MCF 10A (cell line): ENCODE results near the gene AGBL3. TPM values are rescaled to one million over a fixed set of nuclear protein-coding genes. Genes with fewer than 3 reads are reported as not detected.
"Not testable (repeated sequence)": the region's sequence is repeated elsewhere in the genome, so short reads cannot be mapped to it uniquely, and the experiment has no call there.

ENCODE experiments used
- BruUV-seq: library from RNA; stranded (reverse); fragments of 400-500 nt; replicated peaks from 2 replicates; lab custom pipeline; 2021; lab: Mats Ljungman, UMichigan
- CTCF ChIA-PET: fragments of 300-600 bp; sonication (Branson Sonifier 250); formaldehyde crosslinking; extraction: SDS; loops from one replicate; lab custom pipeline; 2021; ENCODE audit warnings: antibody characterized with exemption, inconsistent platforms; lab: Yijun Ruan, JAX
- POLR2A ChIA-PET: fragments of 300-600, 350-650 bp; sonication (Branson Sonifier 250); formaldehyde crosslinking; extraction: SDS; loops from one replicate; lab custom pipeline; 2020; ENCODE audit warnings: antibody characterized with exemption, inconsistent platforms; lab: Yijun Ruan, JAX
- DNase-seq: peaks from one replicate; pipeline ENCODE4 v3.0.0-alpha.2; 2018; ENCODE audit not compliant: unreplicated experiment
- H3K27ac Mint-ChIP-seq: one replicate; pipeline ENCODE4 v1.8.0; 2022; ENCODE audit warnings: mild to moderate bottlenecking, low read depth, mixed read lengths; ENCODE audit not compliant: unreplicated experiment
- H3K27me3 Mint-ChIP-seq: one replicate; pipeline ENCODE4 v1.8.0; 2022; ENCODE audit warnings: mixed read lengths; ENCODE audit not compliant: insufficient read depth, unreplicated experiment
- H3K36me3 Mint-ChIP-seq: one replicate; pipeline ENCODE4 v1.8.0; 2022; ENCODE audit warnings: mild to moderate bottlenecking, moderate library complexity, mixed read lengths; ENCODE audit not compliant: insufficient read depth, unreplicated experiment
- H3K4me1 Mint-ChIP-seq: one replicate; pipeline ENCODE4 v1.8.0; 2022; ENCODE audit warnings: mixed read lengths; ENCODE audit not compliant: insufficient read depth, unreplicated experiment
- H3K4me3 Mint-ChIP-seq: one replicate; pipeline ENCODE4 v1.8.0; 2022; ENCODE audit warnings: mild to moderate bottlenecking, moderate library complexity, mixed read lengths; ENCODE audit not compliant: unreplicated experiment
- H3K9me3 Mint-ChIP-seq: one replicate; pipeline ENCODE4 v1.8.0; 2022; ENCODE audit warnings: mixed read lengths; ENCODE audit not compliant: unreplicated experiment
- intact Hi-C: fragments of 100-400 bp; cut with micrococcal nuclease; formaldehyde crosslinking; loops from 2 replicates; pipeline ENCODE4 v1.14.1; 2022
- total RNA-seq: library from RNA; stranded (reverse); gene quantifications from 2 replicates; pipeline ENCODE4 v1.2.3, GENCODE V29; 2022
- TF ChIP-seq, protein P1 (sequence below): fragments of 200-600 bp; IDR thresholded peaks from one replicate; pipeline ENCODE4 v1.8.0; 2022; ENCODE audit warnings: antibody characterized with exemption, mild to moderate bottlenecking; ENCODE audit not compliant: unreplicated experiment

The AGBL3 gene
- total RNA-seq, 1 experiment from 2014 or later: 1.8 TPM

- peaks cover 9% of the 10 kb centered on the region for H3K27me3 Mint-ChIP-seq
- CTCF ChIA-PET: no interaction called here
- no peak for DNase-seq
- TF ChIP-seq, protein P1, sequence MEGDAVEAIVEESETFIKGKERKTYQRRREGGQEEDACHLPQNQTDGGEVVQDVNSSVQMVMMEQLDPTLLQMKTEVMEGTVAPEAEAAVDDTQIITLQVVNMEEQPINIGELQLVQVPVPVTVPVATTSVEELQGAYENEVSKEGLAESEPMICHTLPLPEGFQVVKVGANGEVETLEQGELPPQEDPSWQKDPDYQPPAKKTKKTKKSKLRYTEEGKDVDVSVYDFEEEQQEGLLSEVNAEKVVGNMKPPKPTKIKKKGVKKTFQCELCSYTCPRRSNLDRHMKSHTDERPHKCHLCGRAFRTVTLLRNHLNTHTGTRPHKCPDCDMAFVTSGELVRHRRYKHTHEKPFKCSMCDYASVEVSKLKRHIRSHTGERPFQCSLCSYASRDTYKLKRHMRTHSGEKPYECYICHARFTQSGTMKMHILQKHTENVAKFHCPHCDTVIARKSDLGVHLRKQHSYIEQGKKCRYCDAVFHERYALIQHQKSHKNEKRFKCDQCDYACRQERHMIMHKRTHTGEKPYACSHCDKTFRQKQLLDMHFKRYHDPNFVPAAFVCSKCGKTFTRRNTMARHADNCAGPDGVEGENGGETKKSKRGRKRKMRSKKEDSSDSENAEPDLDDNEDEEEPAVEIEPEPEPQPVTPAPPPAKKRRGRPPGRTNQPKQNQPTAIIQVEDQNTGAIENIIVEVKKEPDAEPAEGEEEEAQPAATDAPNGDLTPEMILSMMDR: no peak
- H3K4me1 Mint-ChIP-seq: no peaks in the 10 kb centered on the region
- POLR2A ChIA-PET: no interaction called here
- no peaks in the 10 kb centered on the region for H3K36me3 Mint-ChIP-seq
- no peak overlapping the region for H3K27ac Mint-ChIP-seq
- H3K9me3 Mint-ChIP-seq: no peaks in the 10 kb centered on the region
- intact Hi-C loops: no loop called here
- BruUV-seq: no TSS peak
- no peak overlapping the region for H3K4me3 Mint-ChIP-seq
These were observed 37.3 kb downstream of the AGBL3 start for GRCh38 chr7:135023622-135024021.

- peaks cover 39% of the 10 kb centered on the region for H3K27me3 Mint-ChIP-seq
- H3K27ac Mint-ChIP-seq: no peak overlapping the region
- intact Hi-C loops: no loop called here
- TF ChIP-seq, protein P1: no peak
- H3K4me3 Mint-ChIP-seq: no peak overlapping the region
- no peaks in the 10 kb centered on the region for H3K4me1 Mint-ChIP-seq
- H3K9me3 Mint-ChIP-seq: no peaks in the 10 kb centered on the region
- CTCF ChIA-PET: no interaction called here
- BruUV-seq: no TSS peak
- no peak for DNase-seq
- POLR2A ChIA-PET: no interaction called here
- no peaks in the 10 kb centered on the region for H3K36me3 Mint-ChIP-seq
These were observed 48.9 kb downstream of the AGBL3 start for GRCh38 chr7:135035252-135035651.

DNA sequence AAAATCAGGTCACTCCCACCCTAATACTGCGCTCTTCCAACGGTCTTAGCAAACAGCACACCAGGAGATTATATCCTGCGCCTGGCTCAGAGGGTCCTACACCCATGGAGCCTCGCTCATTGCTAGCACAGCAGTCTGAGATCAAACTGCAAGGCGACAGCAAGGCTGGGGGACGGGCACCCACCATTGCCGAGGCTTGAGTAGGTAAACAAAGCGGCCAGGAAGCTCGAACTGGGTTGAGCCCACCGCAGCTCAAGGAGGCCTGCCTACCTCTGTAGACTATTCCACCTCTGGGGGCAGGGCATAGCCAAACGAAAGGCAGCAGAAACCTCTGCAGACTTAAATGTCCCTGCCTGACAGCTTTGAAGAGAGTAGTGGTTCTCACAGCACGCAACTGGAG lies 80.7 kb downstream of the AGBL3 start:
- H3K9me3 Mint-ChIP-seq, H3K4me1 Mint-ChIP-seq, DNase-seq, H3K36me3 Mint-ChIP-seq, intact Hi-C loops, BruUV-seq, CTCF ChIA-PET, H3K27ac Mint-ChIP-seq, H3K4me3 Mint-ChIP-seq, POLR2A ChIA-PET: not testable (repeated sequence)
- H3K27me3 Mint-ChIP-seq: peaks cover 64% of the 10 kb centered on the region

GRCh38 chr7:135074096-135074495 lies 87.8 kb downstream of the AGBL3 start:
- ChIA-PET POLR2A (no interaction called here), CTCF (no interaction called here)
- Mint-ChIP-seq H3K4me3 (no peak overlapping the region), H3K27ac (no peak overlapping the region), H3K9me3 (no peaks in the 10 kb centered on the region), H3K27me3 (peaks cover 48% of the 10 kb centered on the region), H3K36me3 (no peaks in the 10 kb centered on the region), H3K4me1 (no peaks in the 10 kb centered on the region)
- BruUV-seq: no TSS peak
- intact Hi-C loops: no loop called here
- DNase-seq: no peak
- TF ChIP-seq, protein P1: no peak

- intact Hi-C loops: no loop called here
- BruUV-seq: no TSS peak
- CTCF ChIA-PET: no interaction called here
- TF ChIP-seq, protein P1: no peak
- H3K27ac Mint-ChIP-seq: no peak overlapping the region
- POLR2A ChIA-PET: no interaction called here
- H3K36me3 Mint-ChIP-seq: no peaks in the 10 kb centered on the region
- no peak for DNase-seq
- H3K4me1 Mint-ChIP-seq: no peaks in the 10 kb centered on the region
- no peaks in the 10 kb centered on the region for H3K9me3 Mint-ChIP-seq
- H3K4me3 Mint-ChIP-seq: no peak overlapping the region
- peaks cover 44% of the 10 kb centered on the region for H3K27me3 Mint-ChIP-seq
These were observed 88.2 kb downstream of the AGBL3 start for GRCh38 chr7:135074531-135074930.
